T-helper 1 cell treated with Interleukin-12 subunit alpha and Interleukin-12 subunit beta and Interleukin-4 antibody, amounts not matched to agents 30 μg/mL and 1 μg/mL, for 36 hours (primary cell): ENCODE data around the gene ZNHIT2.
A peak's percentile ranks its signal among the peaks of the same experiment; 100 is the strongest.
"Not testable (repeated sequence)": the region's sequence is repeated elsewhere in the genome, so short reads cannot be mapped to it uniquely, and the experiment has no call there.

Experiments used
- H3K27ac Mint-ChIP-seq: one replicate; pipeline ENCODE4 v1.8.0; 2021; ENCODE audit warnings: mild to moderate bottlenecking, mixed read lengths
- H3K27me3 Mint-ChIP-seq: one replicate; pipeline ENCODE4 v1.8.0; 2021; ENCODE audit warnings: low read depth, mixed read lengths
- H3K36me3 Mint-ChIP-seq: one replicate; pipeline ENCODE4 v1.8.0; 2021; ENCODE audit warnings: low read depth, mixed read lengths
- H3K4me1 Mint-ChIP-seq: one replicate; pipeline ENCODE4 v1.8.0; 2021; ENCODE audit warnings: low read depth, mixed read lengths
- H3K4me3 Mint-ChIP-seq: one replicate; pipeline ENCODE4 v1.8.0; 2021; ENCODE audit warnings: mild to moderate bottlenecking, moderate library complexity, mixed read lengths
- H3K9me3 Mint-ChIP-seq: one replicate; pipeline ENCODE4 v1.8.0; 2021; ENCODE audit warnings: mixed read lengths

ZNHIT2 gene

GRCh38 chr11:65129649-65130441 is 12.3 kb upstream of the ZNHIT2 start:
- no peak overlapping the region for H3K27ac Mint-ChIP-seq
- H3K4me3 Mint-ChIP-seq = no peak overlapping the region
- H3K27me3 Mint-ChIP-seq = no peaks in the 10 kb centered on the region
- H3K9me3 Mint-ChIP-seq = no peaks in the 10 kb centered on the region
- H3K36me3 Mint-ChIP-seq = peaks cover 29% of the 10 kb centered on the region
- H3K4me1 Mint-ChIP-seq = peaks cover 16% of the 10 kb centered on the region

GRCh38 chr11:65128182-65129145 is 11.0 kb upstream of the ZNHIT2 start:
- no peak overlapping the region for H3K4me3 Mint-ChIP-seq
- H3K4me1 Mint-ChIP-seq = peaks cover 17% of the 10 kb centered on the region
- H3K9me3 Mint-ChIP-seq = no peaks in the 10 kb centered on the region
- H3K27me3 Mint-ChIP-seq = no peaks in the 10 kb centered on the region
- H3K27ac Mint-ChIP-seq = no peak overlapping the region
- peaks cover 31% of the 10 kb centered on the region for H3K36me3 Mint-ChIP-seq

DNA sequence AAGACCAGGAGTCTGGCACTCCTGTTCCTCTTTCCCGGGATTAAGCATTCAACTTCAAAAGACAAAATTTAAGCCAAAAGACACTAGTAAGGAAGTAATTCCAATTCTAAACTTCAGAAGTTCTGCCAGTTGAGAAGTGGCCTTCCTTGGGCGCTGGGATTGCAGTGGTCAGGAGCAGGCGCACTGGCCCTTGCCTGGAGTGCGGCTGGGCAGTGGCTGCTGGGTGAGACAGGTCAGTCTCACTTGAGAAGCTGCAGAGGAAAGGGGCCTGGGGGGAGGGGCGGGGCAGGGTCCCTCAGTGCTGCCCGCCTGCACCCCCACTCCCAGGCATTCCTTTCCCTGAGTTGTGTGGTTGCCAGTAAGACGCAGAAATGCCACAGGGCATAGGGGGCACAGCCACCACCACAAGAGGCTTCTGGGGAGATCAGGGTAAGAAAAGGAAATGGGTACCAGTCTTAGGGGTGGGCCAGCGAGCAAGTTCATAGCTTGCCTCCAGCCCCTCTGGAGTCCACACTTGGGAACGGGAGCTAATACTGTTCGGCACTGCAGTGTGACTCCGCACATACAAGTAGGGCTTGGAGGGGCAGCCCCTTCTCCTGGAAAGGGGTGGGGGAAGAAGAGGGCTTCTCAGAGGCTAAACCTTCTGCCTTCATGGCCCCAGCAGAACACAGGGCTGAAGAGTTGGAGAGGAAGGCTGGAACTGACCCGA is 10.1 kb upstream of the ZNHIT2 start:
- Mint-ChIP-seq H3K9me3 (no peaks in the 10 kb centered on the region), H3K36me3 (peaks cover 27% of the 10 kb centered on the region), H3K27me3 (no peaks in the 10 kb centered on the region), H3K27ac (no peak overlapping the region), H3K4me3 (no peak overlapping the region), H3K4me1 (peaks cover 13% of the 10 kb centered on the region)

GRCh38 chr11:65126624-65127274 is 9.2 kb upstream of the ZNHIT2 start:
- Mint-ChIP-seq H3K27me3 (no peaks in the 10 kb centered on the region), H3K4me1 (peaks cover 11% of the 10 kb centered on the region), H3K4me3 (no peak overlapping the region), H3K9me3 (no peaks in the 10 kb centered on the region), H3K27ac (peak overlapping the region; percentile 14), H3K36me3 (peaks cover 30% of the 10 kb centered on the region)

DNA sequence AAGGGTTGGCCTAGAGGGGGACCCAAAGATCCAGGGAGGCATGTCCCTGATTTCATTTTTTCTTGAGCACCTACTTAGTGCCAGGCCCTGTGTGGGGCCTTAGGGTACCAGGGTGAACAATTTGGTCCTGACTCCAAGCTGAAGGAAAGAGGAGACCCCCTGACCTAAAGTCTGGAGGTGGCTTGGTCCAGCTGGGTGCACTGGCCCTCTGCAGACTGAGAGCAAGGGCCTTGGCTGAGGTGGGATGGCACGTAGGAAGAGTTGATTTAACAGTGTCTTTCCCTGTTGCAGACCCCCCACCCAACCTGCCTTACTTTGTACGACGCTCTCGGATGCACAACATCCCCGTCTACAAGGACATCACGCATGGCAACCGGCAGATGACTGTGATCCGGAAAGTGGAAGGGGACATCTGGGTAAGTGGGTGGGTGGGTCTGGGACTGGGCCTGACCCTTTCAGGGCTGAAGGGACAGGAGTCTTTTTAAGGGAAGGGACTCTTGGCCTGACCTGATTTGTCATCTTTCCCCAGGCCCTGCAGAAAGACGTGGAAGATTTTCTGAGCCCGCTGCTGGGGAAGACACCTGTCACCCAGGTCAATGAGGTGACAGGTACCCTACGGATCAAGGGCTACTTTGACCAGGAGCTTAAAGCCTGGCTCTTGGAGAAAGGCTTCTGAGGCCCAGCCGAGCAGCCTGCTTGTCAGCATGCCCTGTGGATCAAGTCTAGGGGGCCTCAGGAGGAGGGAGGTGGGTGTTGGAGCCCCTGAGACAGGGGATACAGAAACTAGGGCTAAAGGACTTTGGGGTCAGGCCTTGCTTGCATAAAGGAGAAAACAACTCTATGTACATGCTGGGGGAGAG is 7.9 kb upstream of the ZNHIT2 start:
- no peak overlapping the region for H3K27ac Mint-ChIP-seq
- H3K9me3 Mint-ChIP-seq = no peaks in the 10 kb centered on the region
- no peaks in the 10 kb centered on the region for H3K27me3 Mint-ChIP-seq
- peaks cover 39% of the 10 kb centered on the region for H3K36me3 Mint-ChIP-seq
- peaks cover 19% of the 10 kb centered on the region for H3K4me1 Mint-ChIP-seq
- no peak overlapping the region for H3K4me3 Mint-ChIP-seq

GRCh38 chr11:65124480-65125196 is 7.1 kb upstream of the ZNHIT2 start:
- Mint-ChIP-seq H3K4me1 (peaks cover 20% of the 10 kb centered on the region), H3K9me3 (no peaks in the 10 kb centered on the region), H3K27ac (no peak overlapping the region), H3K27me3 (no peaks in the 10 kb centered on the region), H3K4me3 (peak overlapping the region; percentile 40), H3K36me3 (peaks cover 42% of the 10 kb centered on the region)

DNA sequence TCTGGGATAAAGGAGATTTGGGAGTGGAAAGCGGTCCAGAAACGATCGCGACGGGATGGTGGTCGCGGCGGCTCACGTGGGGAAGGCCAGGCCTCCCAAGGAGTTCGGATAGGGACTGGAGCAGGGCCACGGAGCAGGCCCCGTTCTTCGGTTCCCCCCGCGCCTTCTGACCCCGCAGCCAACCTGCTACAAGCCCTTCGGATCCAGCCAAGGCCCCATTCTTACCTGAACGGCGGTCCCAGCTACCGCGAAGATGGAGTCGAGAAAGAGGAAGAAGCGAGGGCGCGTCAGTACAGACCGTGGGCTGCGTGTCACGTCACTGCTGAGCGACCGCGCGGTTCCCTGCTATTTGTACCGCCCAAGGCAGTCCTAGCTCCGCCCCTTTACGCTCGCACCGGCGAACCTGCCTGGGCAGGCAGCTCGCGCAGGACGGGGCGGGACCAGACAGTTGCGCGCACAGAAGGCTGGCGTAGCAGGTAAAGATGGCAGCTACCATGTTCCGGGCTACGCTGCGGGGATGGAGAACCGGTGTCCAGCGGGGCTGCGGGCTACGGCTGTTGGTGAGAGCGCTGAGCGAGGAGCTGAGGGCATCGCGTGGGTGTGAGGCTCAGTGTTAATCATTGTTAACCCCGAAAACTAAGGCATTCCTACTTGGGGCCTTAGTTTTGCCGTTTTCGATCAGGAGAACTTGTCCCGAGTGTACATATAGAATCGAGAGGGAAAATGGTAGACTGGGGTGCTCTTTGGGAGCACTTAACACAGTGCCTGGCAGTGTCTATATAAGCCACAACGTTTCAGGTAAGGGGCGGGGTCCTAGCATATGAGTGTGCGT is 4.6 kb upstream of the ZNHIT2 start, which contains the start of the genes FAU and MRPL49:
FAU (minus strand) TSS at position 270 of the 832 bp plus-strand sequence. CDS start 321 bp downstream, outside the sequence.
MRPL49 (plus strand) TSS at position 457 of the 832 bp plus-strand sequence; CDS start at position 483, 26 bp downstream.
- Mint-ChIP-seq H3K4me3 (peak within 1 kb of the TSS; percentile 96), H3K4me1 (peaks cover 31% of the 10 kb centered on the region), H3K27ac (peak within 1 kb of the TSS; percentile 97), H3K27me3 (no peaks in the 10 kb centered on the region), H3K36me3 (peaks cover 48% of the 10 kb centered on the region), H3K9me3 (no peaks in the 10 kb centered on the region)

- H3K36me3 Mint-ChIP-seq = peaks cover 42% of the 10 kb centered on the region
- H3K4me1 Mint-ChIP-seq = peaks cover 28% of the 10 kb centered on the region
- no peaks in the 10 kb centered on the region for H3K9me3 Mint-ChIP-seq
- peak overlapping the region; percentile 97 for H3K27ac Mint-ChIP-seq
- no peaks in the 10 kb centered on the region for H3K27me3 Mint-ChIP-seq
- peak overlapping the region; percentile 96 for H3K4me3 Mint-ChIP-seq
Measured at GRCh38 chr11:65121447-65121864, 4.0 kb upstream of the ZNHIT2 start.

GRCh38 chr11:65120831-65121230 is 3.3 kb upstream of the ZNHIT2 start:
- H3K9me3 Mint-ChIP-seq = no peaks in the 10 kb centered on the region
- H3K27ac Mint-ChIP-seq = peak overlapping the region; percentile 97
- peaks cover 40% of the 10 kb centered on the region for H3K36me3 Mint-ChIP-seq
- H3K4me3 Mint-ChIP-seq = peak overlapping the region; percentile 96
- H3K4me1 Mint-ChIP-seq = peaks cover 28% of the 10 kb centered on the region
- H3K27me3 Mint-ChIP-seq = no peaks in the 10 kb centered on the region

GRCh38 chr11:65119670-65119995 is 2.1 kb upstream of the ZNHIT2 start:
- H3K27me3 Mint-ChIP-seq = no peaks in the 10 kb centered on the region
- no peak overlapping the region for H3K4me3 Mint-ChIP-seq
- no peaks in the 10 kb centered on the region for H3K9me3 Mint-ChIP-seq
- H3K4me1 Mint-ChIP-seq = peaks cover 28% of the 10 kb centered on the region
- peaks cover 38% of the 10 kb centered on the region for H3K36me3 Mint-ChIP-seq
- H3K27ac Mint-ChIP-seq = peak overlapping the region; percentile 20

GRCh38 chr11:65118891-65119669 is 1.6 kb upstream of the ZNHIT2 start:
- Mint-ChIP-seq H3K4me1 (peaks cover 25% of the 10 kb centered on the region), H3K36me3 (peaks cover 36% of the 10 kb centered on the region), H3K4me3 (peak overlapping the region; percentile 16), H3K27ac (peak overlapping the region; percentile 68)
- H3K9me3 Mint-ChIP-seq, H3K27me3 Mint-ChIP-seq: not testable (repeated sequence)
